UCSD-AML1 (cell line): ENCODE data around the gene CDC42BPB.

Experiments
- DNase-seq: peaks from one replicate; lab custom pipeline; 2025; ENCODE audit not compliant: unreplicated experiment; lab: John Stamatoyannopoulos, UW

Gene CDC42BPB

DNA sequence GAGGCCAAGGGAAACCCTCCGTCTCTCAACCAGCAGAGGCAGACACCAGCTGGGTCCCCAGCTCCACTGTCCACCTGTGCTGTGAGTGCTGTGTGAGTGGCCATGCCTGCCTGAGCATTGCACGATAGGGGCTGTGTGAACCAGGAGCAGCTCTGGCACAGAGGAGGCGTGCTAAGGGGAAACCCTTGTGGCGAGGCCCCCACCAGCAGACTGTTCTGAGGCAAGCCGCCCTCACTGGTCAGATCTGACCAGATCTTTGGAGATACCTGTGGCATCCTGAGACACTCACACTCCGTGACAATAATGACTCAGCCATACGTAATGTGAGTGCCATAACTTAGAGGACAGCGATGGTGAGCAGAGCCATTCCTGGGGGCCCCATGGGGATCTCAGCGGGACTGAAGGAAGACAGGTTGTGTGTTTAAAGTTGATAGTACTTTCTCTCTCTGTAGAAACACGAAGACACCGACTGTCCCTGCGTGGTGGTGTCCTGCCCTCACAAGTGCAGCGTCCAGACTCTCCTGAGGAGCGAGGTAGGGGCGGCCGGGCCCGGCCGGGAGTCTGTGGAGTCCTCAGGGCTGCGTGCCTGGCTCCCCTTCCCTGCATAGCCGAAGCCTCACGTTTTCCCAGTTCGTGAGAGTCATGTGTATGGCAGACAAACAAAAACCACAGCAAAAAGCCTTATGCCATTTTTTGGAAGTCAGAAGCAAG, 171.5 kb downstream of the CDC42BPB start:
- DNase-seq, result no peak

DNA sequence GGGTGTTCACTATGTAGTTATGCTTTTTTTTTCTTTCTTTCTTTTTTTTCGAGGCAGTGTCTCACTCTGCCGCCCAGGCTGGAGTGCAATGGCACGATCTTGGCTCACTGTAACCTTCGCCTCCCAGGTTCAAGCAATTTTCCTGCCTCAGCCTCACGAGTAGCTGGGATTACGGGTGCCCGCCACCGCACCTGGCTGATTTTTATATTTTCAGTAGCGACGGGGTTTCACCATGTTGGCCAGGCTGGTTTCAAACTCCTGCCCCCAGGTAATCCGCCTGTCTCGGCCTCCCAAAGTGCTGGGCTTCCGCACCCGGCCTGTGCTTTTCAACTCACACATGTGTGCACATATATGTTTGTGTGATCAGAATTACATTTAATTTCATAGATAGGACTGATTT, 173.8 kb downstream of the CDC42BPB start:
- no peak for DNase-seq

DNA sequence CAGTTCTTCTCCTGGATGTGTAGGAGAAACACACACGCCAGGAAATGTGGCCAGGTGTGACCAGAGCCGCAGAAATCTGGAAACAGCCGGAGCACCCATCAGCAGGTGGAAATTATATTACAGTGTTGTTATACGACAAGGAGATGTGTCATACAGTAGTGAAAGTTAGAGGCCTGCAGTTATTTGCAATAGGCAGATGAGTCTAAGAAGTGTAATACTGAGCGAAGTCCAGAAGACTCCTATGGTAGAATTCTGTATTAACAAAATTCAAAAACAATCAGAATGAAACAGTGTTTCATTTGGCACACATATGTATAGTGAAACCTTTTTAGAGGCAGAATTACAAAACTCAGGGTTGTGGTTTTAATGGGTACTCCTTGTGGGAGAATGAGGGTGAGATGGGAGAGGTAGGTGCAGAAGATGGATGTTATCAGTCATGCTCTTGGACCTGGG, 174.2 kb downstream of the CDC42BPB start:
- no peak for DNase-seq
